Neuronal stem cell (in vitro differentiated cells): ENCODE measurements around the gene GSX2.
A peak's percentile ranks its signal among the peaks of the same experiment; 100 is the strongest.

ENCODE experiments used
- DNase-seq: peaks from one replicate; pipeline ENCODE4 v3.0.0-alpha.2; 2013; ENCODE audit warnings: low spot score
- H2AFZ ChIP-seq: one replicate; pipeline ENCODE4 v1.6.1; 2013; ENCODE audit warnings: mild to moderate bottlenecking, low read length, inconsistent platforms
- H2AK5ac ChIP-seq: 2 replicates; pipeline ENCODE4 v1.6.1; 2013; ENCODE audit warnings: low read depth, mild to moderate bottlenecking, inconsistent platforms, low read length, moderate library complexity, mixed read lengths
- H2BK120ac ChIP-seq: 2 replicates; pipeline ENCODE4 v1.6.1; 2013; ENCODE audit warnings: low read depth, mild to moderate bottlenecking, inconsistent platforms, low read length, moderate library complexity, mixed read lengths
- H2BK12ac ChIP-seq: one replicate; pipeline ENCODE4 v1.6.1; 2013; ENCODE audit warnings: low read length, inconsistent platforms
- H2BK15ac ChIP-seq: 2 replicates; pipeline ENCODE4 v1.6.1; 2013; ENCODE audit warnings: mild to moderate bottlenecking, low read length, inconsistent platforms, mixed read lengths
- H2BK5ac ChIP-seq: one replicate; pipeline ENCODE4 v1.6.1; 2013; ENCODE audit warnings: inconsistent platforms, mild to moderate bottlenecking, low read length, moderate library complexity
- H3K14ac ChIP-seq: one replicate; pipeline ENCODE4 v1.6.1; 2013; ENCODE audit warnings: low read length, inconsistent platforms
- H3K18ac ChIP-seq: 2 replicates; pipeline ENCODE4 v1.6.1; 2013; ENCODE audit warnings: low read length, inconsistent platforms
- H3K23ac ChIP-seq: 2 replicates; pipeline ENCODE4 v1.6.1; 2013; ENCODE audit warnings: low read depth, mild to moderate bottlenecking, mixed read lengths, low read length, inconsistent platforms; ENCODE audit not compliant: poor library complexity
- H3K27ac ChIP-seq: replicated peaks from 3 replicates; pipeline ENCODE4 v1.5.1; 2013; ENCODE audit warnings: low read length, inconsistent platforms
- H3K27me3 ChIP-seq, 3 experiments: 2 replicates each; pipeline ENCODE4 v1.6.1; 2013; ENCODE audit warnings: low read length in 3 of 3, mild to moderate bottlenecking in 2 of 3, inconsistent platforms in 1 of 3, low read depth in 1 of 3, mixed read lengths in 1 of 3, moderate library complexity in 1 of 3; ENCODE audit not compliant: control insufficient read depth in 3 of 3, insufficient read depth in 3 of 3
- H3K36me3 ChIP-seq, 2 donors: replicated peaks in 1 of 2; 2 replicates each; pipeline ENCODE4 v1.6.1; 2013; ENCODE audit warnings: low read length in 2 of 2; ENCODE audit not compliant: control insufficient read depth in 2 of 2, insufficient read depth in 2 of 2
- H3K4ac ChIP-seq: 2 replicates; pipeline ENCODE4 v1.6.1; 2013; ENCODE audit warnings: inconsistent platforms, mild to moderate bottlenecking, low read length, moderate library complexity
- H3K4me1 ChIP-seq, 2 donors: 1 replicate in 1 of 2; 2 replicates in 1 of 2; pipeline ENCODE4 v1.6.1; 2013; ENCODE audit warnings: low read length in 2 of 2, low read depth in 1 of 2; ENCODE audit not compliant: control insufficient read depth in 2 of 2, insufficient read depth in 1 of 2
- H3K4me2 ChIP-seq: one replicate; pipeline ENCODE4 v1.6.1; 2013; ENCODE audit warnings: mild to moderate bottlenecking, low read length, inconsistent platforms; ENCODE audit not compliant: insufficient read depth, poor library complexity, severe bottlenecking
- H3K4me3 ChIP-seq, 2 donors: 2 replicates each; pipeline ENCODE4 v1.5.1; 2013; ENCODE audit warnings: low read length in 2 of 2, mild to moderate bottlenecking in 2 of 2, inconsistent platforms in 1 of 2, moderate library complexity in 1 of 2
- H3K79me1 ChIP-seq: one replicate; pipeline ENCODE4 v1.6.1; 2013; ENCODE audit warnings: low read depth, mild to moderate bottlenecking, inconsistent platforms, low read length, moderate library complexity
- H3K9ac ChIP-seq: one replicate; pipeline ENCODE4 v1.6.1; 2013; ENCODE audit warnings: mild to moderate bottlenecking, low read depth, low read length, inconsistent platforms; ENCODE audit not compliant: poor library complexity
- H3K9me3 ChIP-seq, 2 donors: replicated peaks in 1 of 2; 2 replicates each; pipeline versions ENCODE3 to v1.6.1; 2013; ENCODE audit warnings: low read length in 2 of 2, mild to moderate bottlenecking in 2 of 2, inconsistent platforms in 1 of 2, low read depth in 1 of 2, mixed read lengths in 1 of 2, moderate library complexity in 1 of 2; ENCODE audit not compliant: control insufficient read depth in 2 of 2, insufficient read depth in 1 of 2
- H4K8ac ChIP-seq: one replicate; pipeline ENCODE4 v1.6.1; 2013; ENCODE audit warnings: low read depth, mild to moderate bottlenecking, inconsistent platforms, low read length, moderate library complexity
- H4K91ac ChIP-seq: one replicate; pipeline ENCODE4 v1.6.1; 2013; ENCODE audit warnings: low read length, low read depth, mild to moderate bottlenecking, inconsistent platforms; ENCODE audit not compliant: poor library complexity
- WGBS, 2 donors: extraction: QIAGEN DNeasy Blood & Tissue Kit; methylation state at CpG; one replicate each; pipeline ENCODE4 v1.1.7; 2013; ENCODE audit warnings: missing lambda C conversion rate in 2 of 2, mixed read lengths in 1 of 2; ENCODE audit not compliant: insufficient read length in 2 of 2, insufficient replicate concordance in 1 of 2; ENCODE audit errors: extremely low coverage in 2 of 2; 5-methylcytosine and 5-hydroxymethylcytosine counted together

GSX2 gene

DNA sequence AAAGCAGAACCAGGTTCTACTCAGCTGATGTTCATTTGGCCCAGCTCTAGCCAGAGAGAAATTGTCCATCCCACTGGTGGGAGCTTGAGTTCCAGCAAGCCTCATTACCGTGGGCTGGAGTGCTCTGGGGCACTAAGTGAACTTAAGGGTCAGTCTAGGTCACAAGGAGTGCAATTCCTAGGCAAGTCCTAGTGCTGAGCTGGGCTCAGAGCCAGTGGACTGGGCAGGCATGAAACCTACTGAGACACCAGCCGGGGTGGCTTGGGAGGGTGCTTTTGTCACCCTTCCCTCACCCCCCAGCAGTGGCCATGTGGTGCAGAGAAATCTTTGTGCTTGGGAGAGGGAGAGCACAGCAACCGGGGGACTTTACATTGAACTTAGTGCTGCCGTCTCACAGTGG is 39.4 kb downstream of the GSX2 start:
- Histone ChIP-seq H3K4me2 (no peak overlapping the region), H2BK120ac (no peak overlapping the region), H2BK12ac (no peak overlapping the region), H3K4ac (no peak overlapping the region), H3K9ac (no peak overlapping the region), H2AK5ac (no peak overlapping the region), H2BK15ac (no peak overlapping the region), H4K91ac (no peak overlapping the region), H3K18ac (no peak overlapping the region), H2AFZ (no peak overlapping the region), H3K27me3 (peaks cover 0 to 5% (median 0%) of the 10 kb centered on the region in 3 experiments), H3K27ac (no peak overlapping the region), H3K4me1 (no peaks in the 10 kb centered on the region), H3K36me3 (no peaks in the 10 kb centered on the region), H3K14ac (no peak overlapping the region), H3K23ac (no peak overlapping the region), H3K79me1 (no peaks in the 10 kb centered on the region), H3K9me3 (no peaks in the 10 kb centered on the region), H3K4me3 (no peak overlapping the region), H2BK5ac (no peak overlapping the region), H4K8ac (no peak overlapping the region)
- WGBS, 2 donors = no CpG with 5 or more reads among the region's 4 CpGs
- no peak for DNase-seq

GRCh38 chr4:54140287-54140686 is 40.3 kb downstream of the GSX2 start:
- no peak for DNase-seq
- no peak overlapping the region for H2BK12ac ChIP-seq
- H2BK120ac ChIP-seq = no peak overlapping the region
- no peak overlapping the region for H3K18ac ChIP-seq
- no peak overlapping the region for H3K4me2 ChIP-seq
- no peak overlapping the region for H2AFZ ChIP-seq
- H3K9ac ChIP-seq = no peak overlapping the region
- H3K4me3 ChIP-seq = peak overlapping the region in 1 of 2 donors; percentile 54
- WGBS, 2 donors = no CpG with 5 or more reads among the region's 1 CpG
- H4K91ac ChIP-seq = no peak overlapping the region
- no peak overlapping the region for H2BK5ac ChIP-seq
- H3K4ac ChIP-seq = no peak overlapping the region
- no peaks in the 10 kb centered on the region for H3K79me1 ChIP-seq
- H3K27ac ChIP-seq = no peak overlapping the region
- no peaks in the 10 kb centered on the region for H3K9me3 ChIP-seq
- H2AK5ac ChIP-seq = no peak overlapping the region
- no peak overlapping the region for H3K14ac ChIP-seq
- no peaks in the 10 kb centered on the region for H3K4me1 ChIP-seq
- no peaks in the 10 kb centered on the region for H3K36me3 ChIP-seq
- no peak overlapping the region for H4K8ac ChIP-seq
- H3K27me3 ChIP-seq = peaks cover 0 to 9% (median 0%) of the 10 kb centered on the region in 3 experiments
- no peak overlapping the region for H3K23ac ChIP-seq
- H2BK15ac ChIP-seq = no peak overlapping the region

DNA sequence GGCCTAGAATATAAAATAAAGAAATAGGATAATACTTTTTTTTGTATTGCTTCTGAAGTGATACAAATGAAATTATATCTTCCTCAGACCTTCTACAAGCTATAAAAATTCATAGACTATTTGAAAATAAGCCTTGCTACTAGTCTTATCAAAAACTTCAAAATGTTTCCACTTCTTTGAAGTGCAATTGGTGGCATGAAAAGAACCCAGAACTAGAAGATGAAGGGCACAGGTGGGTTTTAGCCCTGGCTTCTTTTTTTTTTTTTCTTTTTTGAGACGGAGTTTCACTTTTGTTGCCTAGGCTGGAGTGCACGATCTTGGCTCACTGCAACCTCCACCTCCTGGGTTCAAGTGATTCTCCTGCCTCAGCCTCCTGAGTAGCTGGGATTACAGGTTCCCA is 44.2 kb downstream of the GSX2 start:
- H3K18ac ChIP-seq = no peak overlapping the region
- no peak overlapping the region for H2AFZ ChIP-seq
- no peak overlapping the region for H3K27ac ChIP-seq
- H2BK12ac ChIP-seq = no peak overlapping the region
- H3K23ac ChIP-seq = no peak overlapping the region
- H3K4ac ChIP-seq = no peak overlapping the region
- H2BK15ac ChIP-seq = no peak overlapping the region
- H2BK5ac ChIP-seq = no peak overlapping the region
- H3K9ac ChIP-seq = no peak overlapping the region
- H3K79me1 ChIP-seq = no peaks in the 10 kb centered on the region
- no peak overlapping the region for H3K14ac ChIP-seq
- no peaks in the 10 kb centered on the region for H3K4me1 ChIP-seq
- H4K91ac ChIP-seq = no peak overlapping the region
- H3K9me3 ChIP-seq = no peaks in the 10 kb centered on the region
- H4K8ac ChIP-seq = no peak overlapping the region
- H3K4me2 ChIP-seq = no peak overlapping the region
- WGBS, 2 donors = no CpG with 5 or more reads among the region's 2 CpGs
- H3K27me3 ChIP-seq = peaks cover 0 to 5% (median 0%) of the 10 kb centered on the region in 3 experiments
- H3K36me3 ChIP-seq = no peaks in the 10 kb centered on the region
- H2AK5ac ChIP-seq = no peak overlapping the region
- no peak overlapping the region for H2BK120ac ChIP-seq
- DNase-seq = no peak
- no peak overlapping the region for H3K4me3 ChIP-seq

- no peak overlapping the region for H2AFZ ChIP-seq
- H3K9ac ChIP-seq = no peak overlapping the region
- no peaks in the 10 kb centered on the region for H3K79me1 ChIP-seq
- H2BK5ac ChIP-seq = no peak overlapping the region
- H3K27me3 ChIP-seq = peaks cover 0 to 5% (median 0%) of the 10 kb centered on the region in 3 experiments
- DNase-seq = no peak
- no peak overlapping the region for H4K91ac ChIP-seq
- no peak overlapping the region for H3K18ac ChIP-seq
- H3K9me3 ChIP-seq = no peaks in the 10 kb centered on the region
- no peak overlapping the region for H2AK5ac ChIP-seq
- no peak overlapping the region for H3K4me2 ChIP-seq
- H3K14ac ChIP-seq = no peak overlapping the region
- no peak overlapping the region for H3K27ac ChIP-seq
- no CpG with 5 or more reads among the region's 5 CpGs for WGBS, 2 donors
- no peak overlapping the region for H2BK120ac ChIP-seq
- no peak overlapping the region for H2BK12ac ChIP-seq
- H3K4me3 ChIP-seq = no peak overlapping the region
- no peak overlapping the region for H3K4ac ChIP-seq
- H3K4me1 ChIP-seq = no peaks in the 10 kb centered on the region
- H3K23ac ChIP-seq = no peak overlapping the region
- H4K8ac ChIP-seq = no peak overlapping the region
- no peaks in the 10 kb centered on the region for H3K36me3 ChIP-seq
- no peak overlapping the region for H2BK15ac ChIP-seq
Observed at GRCh38 chr4:54144661-54145171, 44.8 kb downstream of the GSX2 start.
